Measurements from ENCODE around the gene LRRD1.

DNA sequence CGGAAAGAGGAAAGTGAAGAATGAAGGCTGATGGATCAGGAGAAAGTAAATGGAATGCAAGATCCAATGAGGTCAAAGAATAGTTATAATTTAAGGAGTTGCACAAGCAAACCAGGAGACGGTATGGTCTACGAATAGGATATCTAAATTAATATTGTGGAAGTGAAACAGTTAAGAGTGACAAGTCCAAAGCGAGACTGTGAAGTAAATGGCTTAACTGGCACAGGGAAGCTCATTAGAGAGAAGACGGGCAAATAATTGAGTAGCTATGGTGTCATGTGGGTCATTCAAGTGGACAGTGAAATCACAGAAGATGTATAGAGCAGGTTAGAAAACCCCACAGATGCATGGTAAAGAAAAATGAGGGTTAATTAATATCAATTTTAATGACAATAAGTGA lies 47.8 kb downstream of the LRRD1 start:
- TF ChIP-seq POLR2A (IDR thresholded peaks at IDR 0.05) (no peak), POLR2AphosphoS5 (IDR thresholded peaks at IDR 0.05) (no peak)
- TF ChIP-seq, protein P1, sequence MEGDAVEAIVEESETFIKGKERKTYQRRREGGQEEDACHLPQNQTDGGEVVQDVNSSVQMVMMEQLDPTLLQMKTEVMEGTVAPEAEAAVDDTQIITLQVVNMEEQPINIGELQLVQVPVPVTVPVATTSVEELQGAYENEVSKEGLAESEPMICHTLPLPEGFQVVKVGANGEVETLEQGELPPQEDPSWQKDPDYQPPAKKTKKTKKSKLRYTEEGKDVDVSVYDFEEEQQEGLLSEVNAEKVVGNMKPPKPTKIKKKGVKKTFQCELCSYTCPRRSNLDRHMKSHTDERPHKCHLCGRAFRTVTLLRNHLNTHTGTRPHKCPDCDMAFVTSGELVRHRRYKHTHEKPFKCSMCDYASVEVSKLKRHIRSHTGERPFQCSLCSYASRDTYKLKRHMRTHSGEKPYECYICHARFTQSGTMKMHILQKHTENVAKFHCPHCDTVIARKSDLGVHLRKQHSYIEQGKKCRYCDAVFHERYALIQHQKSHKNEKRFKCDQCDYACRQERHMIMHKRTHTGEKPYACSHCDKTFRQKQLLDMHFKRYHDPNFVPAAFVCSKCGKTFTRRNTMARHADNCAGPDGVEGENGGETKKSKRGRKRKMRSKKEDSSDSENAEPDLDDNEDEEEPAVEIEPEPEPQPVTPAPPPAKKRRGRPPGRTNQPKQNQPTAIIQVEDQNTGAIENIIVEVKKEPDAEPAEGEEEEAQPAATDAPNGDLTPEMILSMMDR (IDR thresholded peaks at IDR 0.05) = no peak

All from prostate gland (tissue), 2 donors.